GM12878 (cell line): ENCODE measurements around the gene AP4E1. TPM values are rescaled to one million over a fixed set of nuclear protein-coding genes. Genes with fewer than 3 reads are reported as not detected.

Experiments used
- ATAC-seq: fragments of 200-7000 bp; cut with Tn5 transposase; 3 replicates; pipeline ENCODE4 v1.9.1; 2020; ENCODE audit warnings: mild to moderate bottlenecking, moderate library complexity
- BruUV-seq: library from RNA; stranded (reverse); fragments of 400-500 nt; replicated peaks from 2 replicates; lab custom pipeline; 2021; lab: Mats Ljungman, UMichigan
- CTCF ChIA-PET: fragments of 300-600 bp; sonication (Branson Sonifier 250); formaldehyde crosslinking; extraction: SDS; loops from one replicate; lab custom pipeline; 2021; ENCODE audit warnings: inconsistent platforms; lab: Yijun Ruan, JAX
- POLR2A ChIA-PET: fragments of 350-600 bp; formaldehyde crosslinking; extraction: SDS; loops from one replicate; lab custom pipeline; 2021; ENCODE audit warnings: inconsistent platforms; lab: Charles Lee
- RAD21 ChIA-PET: fragments of 300-600 bp; sonication (Branson Sonifier 250); formaldehyde crosslinking; loops from one replicate; lab custom pipeline; 2023; ENCODE audit warnings: antibody characterized with exemption; ENCODE audit not compliant: unreplicated experiment; lab: Charles Lee
- SMC1A ChIA-PET: fragments of 300-600 bp; sonication (Branson Sonifier 250); formaldehyde crosslinking; loops from one replicate; lab custom pipeline; 2023; ENCODE audit not compliant: unreplicated experiment, uncharacterized antibody; lab: Charles Lee
- DNase-seq: peaks from one replicate; pipeline ENCODE4 v3.0.0-alpha.2; 2011; ENCODE audit warnings: low read depth, low spot score
- FAIRE-seq: peaks from 3 replicates; lab custom pipeline; 2011; peaks lifted over from hg19 to GRCh38; lab: Jason Lieb, UNC
- H2AFZ ChIP-seq: 2 replicates; pipeline ENCODE4 v1.6.0; 2011; ENCODE audit warnings: low read depth, low read length, control low read depth; ENCODE audit not compliant: control insufficient read depth
- H3K27ac ChIP-seq: 2 replicates; pipeline ENCODE4 v1.5.1; 2011; ENCODE audit warnings: control low read depth; ENCODE audit not compliant: control insufficient read depth, insufficient read depth
- H3K27me3 ChIP-seq, 2 experiments: replicated peaks in 1 of 2; 2 replicates each; pipeline versions ENCODE4 v1.6.0 to v1.6.1; 2011; ENCODE audit warnings: low read length in 1 of 2; ENCODE audit not compliant: control insufficient read depth in 2 of 2, insufficient read depth in 2 of 2
- H3K36me3 ChIP-seq, 2 experiments: 2 replicates each; pipeline ENCODE4 v1.5.1; 2011; ENCODE audit warnings: low read length in 1 of 2; ENCODE audit not compliant: control insufficient read depth in 2 of 2, insufficient read depth in 2 of 2
- H3K4me1 ChIP-seq: 2 replicates; pipeline ENCODE4 v1.6.1; 2011; ENCODE audit warnings: mild to moderate bottlenecking, low read length, moderate library complexity, mixed read lengths; ENCODE audit not compliant: control insufficient read depth, insufficient read depth
- H3K4me2 ChIP-seq: 2 replicates; pipeline ENCODE4 v1.6.0; 2011; ENCODE audit warnings: control low read depth; ENCODE audit not compliant: control insufficient read depth, insufficient read depth
- H3K4me3 ChIP-seq: fragments of 200-600 bp; sonication (generic); 2 replicates; pipeline ENCODE4 v1.5.1; 2016
- H3K79me2 ChIP-seq: 2 replicates; pipeline ENCODE4 v1.6.0; 2011; ENCODE audit warnings: low read length; ENCODE audit not compliant: control insufficient read depth, insufficient read depth
- H3K9ac ChIP-seq: 2 replicates; pipeline ENCODE4 v1.8.0; 2011; ENCODE audit warnings: low read length, control low read depth, mixed read lengths; ENCODE audit not compliant: control insufficient read depth, insufficient read depth
- H3K9me3 ChIP-seq: replicated peaks from 3 replicates; pipeline ENCODE4 v1.5.1; 2011; ENCODE audit warnings: mild to moderate bottlenecking, low read length; ENCODE audit not compliant: control insufficient read depth, insufficient read depth
- H4K20me1 ChIP-seq: 2 replicates; pipeline ENCODE4 v1.6.0; 2011; ENCODE audit not compliant: control insufficient read depth, insufficient read depth
- ATF2 ChIP-seq: IDR thresholded peaks from 2 replicates; pipeline ENCODE4 v1.6.1; 2012; ENCODE audit warnings: low read length, inconsistent platforms
- BCL11A ChIP-seq: IDR thresholded peaks from 2 replicates; pipeline ENCODE4 v1.6.1; 2011; ENCODE audit warnings: low read depth, low read length
- EP300 ChIP-seq, 2 experiments: fragments of 150-350 bp in 1 of 2; IDR thresholded peaks; 2 replicates each; pipeline ENCODE4 v1.6.1; 2011 to 2012; ENCODE audit warnings: low read depth in 2 of 2, low read length in 2 of 2, borderline replicate concordance in 1 of 2, improper control_type of control experiment in 1 of 2, inconsistent platforms in 1 of 2; ENCODE audit not compliant: control insufficient read depth in 1 of 2
- KAT2A ChIP-seq: conservative IDR thresholded peaks from 2 replicates; pipeline ENCODE4 v1.6.1; 2011; ENCODE audit warnings: low read depth, low read length; ENCODE audit not compliant: control insufficient read depth
- MAX ChIP-seq: IDR thresholded peaks from 2 replicates; pipeline ENCODE4 v1.6.1; 2012; ENCODE audit warnings: low read depth, low read length, improper control_type of control experiment
- MTA3 ChIP-seq: IDR thresholded peaks from 2 replicates; pipeline ENCODE4 v1.6.1; 2012; ENCODE audit warnings: low read length, inconsistent platforms, borderline replicate concordance
- NBN ChIP-seq: fragments of 450-650 bp; IDR thresholded peaks from 2 replicates; pipeline ENCODE4 v1.6.1; 2016
- NFYA ChIP-seq: IDR thresholded peaks from 2 replicates; pipeline ENCODE4 v1.6.1; 2011; ENCODE audit warnings: low read depth, mild to moderate bottlenecking, low read length, improper control_type of control experiment, borderline replicate concordance
- NFYB ChIP-seq: IDR thresholded peaks from 2 replicates; pipeline ENCODE4 v1.6.1; 2011; ENCODE audit warnings: low read depth, mild to moderate bottlenecking, low read length, improper control_type of control experiment, moderate library complexity; ENCODE audit not compliant: insufficient read depth
- POLR2AphosphoS5 ChIP-seq: IDR thresholded peaks from 2 replicates; pipeline ENCODE4 v1.6.1; 2011; ENCODE audit warnings: mild to moderate bottlenecking, low read length, inconsistent platforms
- RUNX3 ChIP-seq: IDR thresholded peaks from 2 replicates; pipeline ENCODE4 v1.6.1; 2012; ENCODE audit warnings: low read length, inconsistent platforms
- SREBF2 ChIP-seq: IDR thresholded peaks from 2 replicates; pipeline ENCODE4 v1.6.1; 2012; ENCODE audit warnings: mild to moderate bottlenecking, low read length
- STAT1 ChIP-seq: fragments of 450-650 bp; conservative IDR thresholded peaks from 2 replicates; pipeline ENCODE4 v1.6.1; 2014; ENCODE audit warnings: antibody characterized with exemption, mild to moderate bottlenecking
- ZZZ3 ChIP-seq: IDR thresholded peaks from 2 replicates; pipeline ENCODE4 v1.6.1; 2011; ENCODE audit warnings: low read depth; ENCODE audit not compliant: control insufficient read depth, insufficient read length
- WGBS: methylation state at CpG from one replicate; pipeline ENCODE4 v1.1.6; 2016; ENCODE audit warnings: low lambda C conversion rate; ENCODE audit not compliant: insufficient replicate concordance, insufficient coverage; ENCODE audit errors: missing lambda C conversion rate; 5-methylcytosine and 5-hydroxymethylcytosine counted together
- in situ Hi-C: fragments of 300-500 bp; cut with MboI; formaldehyde crosslinking; loops from 9 replicates; pipeline ENCODE4 v1.14.3; 2018; ENCODE audit warnings: mixed read lengths
- intact Hi-C: fragments of 100-400 bp; cut with micrococcal nuclease; formaldehyde crosslinking; loops from one replicate; pipeline ENCODE4 v1.14.2; 2022; ENCODE audit not compliant: unreplicated experiment
- polyA plus RNA-seq, 11 experiments: library from polyadenylated mRNA; depleted of rRNA in 4 of 11; unstranded in 6 of 11; stranded (reverse) in 5 of 11; fragments of >200 nt; fragmentation: Nextera tagmentation in 4 of 11; fragmentation: Illumina TruSeq in 1 of 11; extraction: Ambion mirVana in 4 of 11; extraction: Trizol in 1 of 11; gene quantifications; 1 replicate in 1 of 11; 2 replicates in 10 of 11; pipeline versions ENCODE4 v1.2.1 to v1.2.3, GENCODE V29; 2011 to 2016; ENCODE audit warnings: inconsistent platforms in 2 of 11, missing spikeins in 2 of 11, low read depth in 1 of 11
- total RNA-seq, 4 experiments: library from RNA; depleted of rRNA in 3 of 4; stranded (reverse); fragments of >200 nt in 3 of 4; fragmentation: Illumina TruSeq in 1 of 4; extraction: Trizol in 1 of 4; gene quantifications; 2 replicates each; pipeline versions ENCODE4 v1.2.1 to v1.2.3, GENCODE V29; 2013 to 2021
- TF ChIP-seq, protein P1 (sequence below): fragments of 450-650 bp; IDR thresholded peaks from 2 replicates; pipeline ENCODE4 v1.6.1; 2018; ENCODE audit warnings: mild to moderate bottlenecking, low read depth, moderate library complexity; ENCODE audit not compliant: partially characterized antibody

AP4E1 gene
- total and polyA plus RNA-seq, 10 of the 15 experiments (the other 5 are each of a cell fraction or from before 2014, with no cell fraction given): 1.2 to 11.4 (median 6.7) TPM

DNA sequence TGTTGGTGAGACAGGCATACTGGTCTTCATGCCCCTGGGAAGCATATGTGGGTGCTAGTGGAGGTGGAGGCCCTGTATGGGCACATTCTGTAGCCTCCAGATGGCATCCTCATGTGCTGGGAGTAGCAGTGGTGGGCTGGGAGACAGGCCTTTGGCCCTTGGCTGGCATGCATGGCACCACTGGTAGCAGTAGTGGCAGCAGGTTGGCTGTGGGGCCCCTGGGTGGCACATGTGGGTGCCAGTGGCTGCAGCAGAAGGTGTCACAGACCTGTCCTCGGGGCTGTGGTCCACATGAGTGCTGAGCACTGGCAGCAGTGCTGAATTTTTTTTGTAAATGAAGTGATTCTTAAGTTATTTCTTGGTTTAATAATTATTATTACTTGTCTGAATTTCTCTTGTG, 115.0 kb downstream of the AP4E1 start (continued):
- TF ChIP-seq KAT2A (no peak), BCL11A (no peak), ATF2 (no peak), SREBF2 (no peak), MAX (no peak), RUNX3 (no peak), EP300 (IDR thresholded peaks at IDR 0.05; ENCODE audit: borderline replicate concordance in 1 of 2, control insufficient read depth in 1 of 2, low read depth in 2 of 2, low read length in 2 of 2) (no peak), POLR2AphosphoS5 (no peak)
- TF ChIP-seq, all 136 proteins: peak for 0

- FAIRE-seq (no peak), DNase-seq (no peak), ATAC-seq (no peak)
- Histone ChIP-seq H3K9ac (no peak overlapping the region), H3K4me1 (no peaks in the 10 kb centered on the region), H3K27ac (no peak overlapping the region), H4K20me1 (no peaks in the 10 kb centered on the region), H3K9me3 (no peaks in the 10 kb centered on the region), H3K27me3 (no peaks in the 10 kb centered on the region), H3K4me3 (no peak overlapping the region), H2AFZ (no peak overlapping the region), H3K4me2 (no peak overlapping the region), H3K36me3 (no peaks in the 10 kb centered on the region), H3K79me2 (no peaks in the 10 kb centered on the region)
- in situ Hi-C loops (no loop called here), intact Hi-C loops (no loop called here)
- 73% methylated on average over 4 of the region's 4 CpGs for WGBS
- POLR2A ChIA-PET: no interaction called here
- no peak for TF ChIP-seq NFYA
- TF ChIP-seq NBN: no peak
- TF ChIP-seq RUNX3: no peak
- TF ChIP-seq ZZZ3: no peak
- TF ChIP-seq, protein P1, sequence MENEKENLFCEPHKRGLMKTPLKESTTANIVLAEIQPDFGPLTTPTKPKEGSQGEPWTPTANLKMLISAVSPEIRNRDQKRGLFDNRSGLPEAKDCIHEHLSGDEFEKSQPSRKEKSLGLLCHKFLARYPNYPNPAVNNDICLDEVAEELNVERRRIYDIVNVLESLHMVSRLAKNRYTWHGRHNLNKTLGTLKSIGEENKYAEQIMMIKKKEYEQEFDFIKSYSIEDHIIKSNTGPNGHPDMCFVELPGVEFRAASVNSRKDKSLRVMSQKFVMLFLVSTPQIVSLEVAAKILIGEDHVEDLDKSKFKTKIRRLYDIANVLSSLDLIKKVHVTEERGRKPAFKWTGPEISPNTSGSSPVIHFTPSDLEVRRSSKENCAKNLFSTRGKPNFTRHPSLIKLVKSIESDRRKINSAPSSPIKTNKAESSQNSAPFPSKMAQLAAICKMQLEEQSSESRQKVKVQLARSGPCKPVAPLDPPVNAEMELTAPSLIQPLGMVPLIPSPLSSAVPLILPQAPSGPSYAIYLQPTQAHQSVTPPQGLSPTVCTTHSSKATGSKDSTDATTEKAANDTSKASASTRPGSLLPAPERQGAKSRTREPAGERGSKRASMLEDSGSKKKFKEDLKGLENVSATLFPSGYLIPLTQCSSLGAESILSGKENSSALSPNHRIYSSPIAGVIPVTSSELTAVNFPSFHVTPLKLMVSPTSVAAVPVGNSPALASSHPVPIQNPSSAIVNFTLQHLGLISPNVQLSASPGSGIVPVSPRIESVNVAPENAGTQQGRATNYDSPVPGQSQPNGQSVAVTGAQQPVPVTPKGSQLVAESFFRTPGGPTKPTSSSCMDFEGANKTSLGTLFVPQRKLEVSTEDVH: no peak
- TF ChIP-seq STAT1: no peak
- TF ChIP-seq MTA3: no peak
- no peak for TF ChIP-seq NFYB
- RAD21 ChIA-PET: no interaction called here
- CTCF ChIA-PET: no interaction called here
- BruUV-seq: no TSS peak
- SMC1A ChIA-PET: interaction anchor here (0.5 kb wide), 1 partner anchor 978 kb away, joined by 3 read pairs; no protein-coding TSS in a partner anchor
These were observed 116.4 kb downstream of the AP4E1 start for GRCh38 chr15:51024735-51025453.
